Endothelial cell (in vitro differentiated cells): Measurements from ENCODE around the gene GLI3. TPM values are rescaled to one million over a fixed set of nuclear protein-coding genes. Genes with fewer than 3 reads are reported as not detected.

Experiments
- DNase-seq: peaks from one replicate; pipeline ENCODE4 v3.0.0; 2021; ENCODE audit warnings: low spot score
- H3K27ac Mint-ChIP-seq: one replicate; pipeline ENCODE4 v1.8.0; 2021; ENCODE audit warnings: mixed read lengths, inconsistent platforms; ENCODE audit not compliant: unreplicated experiment
- H3K27me3 Mint-ChIP-seq: one replicate; pipeline ENCODE4 v1.8.0; 2021; ENCODE audit warnings: mild to moderate bottlenecking, moderate library complexity, mixed read lengths, inconsistent platforms; ENCODE audit not compliant: unreplicated experiment
- H3K36me3 Mint-ChIP-seq: one replicate; pipeline ENCODE4 v1.8.0; 2021; ENCODE audit warnings: mild to moderate bottlenecking, low read depth, mixed read lengths, inconsistent platforms; ENCODE audit not compliant: unreplicated experiment
- H3K4me1 Mint-ChIP-seq: one replicate; pipeline ENCODE4 v1.8.0; 2021; ENCODE audit warnings: mild to moderate bottlenecking, mixed read lengths, inconsistent platforms; ENCODE audit not compliant: unreplicated experiment
- H3K4me3 Mint-ChIP-seq: one replicate; pipeline ENCODE4 v1.8.0; 2021; ENCODE audit warnings: mild to moderate bottlenecking, mixed read lengths, inconsistent platforms; ENCODE audit not compliant: unreplicated experiment
- H3K9me3 Mint-ChIP-seq: one replicate; pipeline ENCODE4 v1.8.0; 2021; ENCODE audit warnings: mixed read lengths, inconsistent platforms; ENCODE audit not compliant: unreplicated experiment
- total RNA-seq: library from RNA; stranded (reverse); fragmentation: NEBNext Ultra II Directional; extraction: Animal tissue kit (Norgen Biotek cat#: 25700); gene quantifications from one replicate; pipeline ENCODE4 v1.2.1, GENCODE V29; 2021; ENCODE audit not compliant: unreplicated experiment
- TF ChIP-seq, protein P1 (sequence below): fragments of 200-600 bp; sonication (generic); IDR thresholded peaks from one replicate; pipeline ENCODE4 v1.5.0; 2021; ENCODE audit warnings: antibody characterized with exemption; ENCODE audit not compliant: unreplicated experiment

GLI3 gene
- total RNA-seq, 1 donor from 2014 or later: 24.9 TPM

DNA sequence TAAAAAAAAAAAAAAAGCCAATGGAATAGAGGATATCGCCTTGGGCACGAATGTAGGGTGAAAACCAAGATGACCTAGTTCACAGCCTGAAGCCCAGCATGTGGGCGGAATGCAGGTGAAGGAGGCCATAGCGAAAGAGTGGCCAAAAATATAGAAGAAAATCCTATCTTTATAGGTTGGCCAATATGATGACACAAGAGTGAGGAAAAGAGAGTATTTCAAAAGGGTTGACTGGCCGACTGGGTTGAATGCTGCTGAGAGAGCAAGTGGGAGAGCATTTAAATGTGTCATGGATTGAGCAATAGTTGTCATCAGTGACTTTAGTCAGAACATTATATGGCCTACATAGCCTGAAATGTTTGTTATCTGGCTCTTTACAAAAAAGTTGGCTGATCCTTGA lies 17.2 kb upstream of the GLI3 start:
- no peaks in the 10 kb centered on the region for H3K36me3 Mint-ChIP-seq
- no peaks in the 10 kb centered on the region for H3K9me3 Mint-ChIP-seq
- peaks cover 1% of the 10 kb centered on the region for H3K27me3 Mint-ChIP-seq
- DNase-seq: no peak
- no peak overlapping the region for H3K27ac Mint-ChIP-seq
- TF ChIP-seq, protein P1, sequence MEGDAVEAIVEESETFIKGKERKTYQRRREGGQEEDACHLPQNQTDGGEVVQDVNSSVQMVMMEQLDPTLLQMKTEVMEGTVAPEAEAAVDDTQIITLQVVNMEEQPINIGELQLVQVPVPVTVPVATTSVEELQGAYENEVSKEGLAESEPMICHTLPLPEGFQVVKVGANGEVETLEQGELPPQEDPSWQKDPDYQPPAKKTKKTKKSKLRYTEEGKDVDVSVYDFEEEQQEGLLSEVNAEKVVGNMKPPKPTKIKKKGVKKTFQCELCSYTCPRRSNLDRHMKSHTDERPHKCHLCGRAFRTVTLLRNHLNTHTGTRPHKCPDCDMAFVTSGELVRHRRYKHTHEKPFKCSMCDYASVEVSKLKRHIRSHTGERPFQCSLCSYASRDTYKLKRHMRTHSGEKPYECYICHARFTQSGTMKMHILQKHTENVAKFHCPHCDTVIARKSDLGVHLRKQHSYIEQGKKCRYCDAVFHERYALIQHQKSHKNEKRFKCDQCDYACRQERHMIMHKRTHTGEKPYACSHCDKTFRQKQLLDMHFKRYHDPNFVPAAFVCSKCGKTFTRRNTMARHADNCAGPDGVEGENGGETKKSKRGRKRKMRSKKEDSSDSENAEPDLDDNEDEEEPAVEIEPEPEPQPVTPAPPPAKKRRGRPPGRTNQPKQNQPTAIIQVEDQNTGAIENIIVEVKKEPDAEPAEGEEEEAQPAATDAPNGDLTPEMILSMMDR: no peak
- no peak overlapping the region for H3K4me3 Mint-ChIP-seq
- no peaks in the 10 kb centered on the region for H3K4me1 Mint-ChIP-seq

DNA sequence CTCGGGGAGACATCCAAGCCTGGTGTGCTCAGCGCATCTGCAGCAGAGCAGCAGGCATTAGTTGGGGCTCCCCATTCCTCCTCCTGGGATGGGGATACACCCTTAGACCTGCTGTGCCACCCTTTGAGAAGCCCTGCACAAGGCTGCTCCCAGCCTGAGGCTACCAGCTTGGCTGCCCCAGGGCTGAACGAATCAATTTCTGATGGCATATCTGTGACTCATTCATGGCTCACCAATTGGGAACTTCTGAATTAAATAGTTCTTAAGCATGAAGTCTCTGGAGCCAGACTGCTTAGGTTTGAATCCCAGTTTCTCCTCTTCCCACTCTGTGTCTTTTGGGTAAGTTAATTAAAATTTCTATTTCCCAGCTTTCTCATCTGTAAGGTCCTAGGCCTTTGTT lies 16.3 kb upstream of the GLI3 start:
- TF ChIP-seq, protein P1: no peak
- Mint-ChIP-seq H3K27ac (no peak overlapping the region), H3K9me3 (no peaks in the 10 kb centered on the region), H3K4me3 (no peak overlapping the region), H3K36me3 (no peaks in the 10 kb centered on the region), H3K27me3 (peaks cover 1% of the 10 kb centered on the region), H3K4me1 (no peaks in the 10 kb centered on the region)
- DNase-seq: no peak

DNA sequence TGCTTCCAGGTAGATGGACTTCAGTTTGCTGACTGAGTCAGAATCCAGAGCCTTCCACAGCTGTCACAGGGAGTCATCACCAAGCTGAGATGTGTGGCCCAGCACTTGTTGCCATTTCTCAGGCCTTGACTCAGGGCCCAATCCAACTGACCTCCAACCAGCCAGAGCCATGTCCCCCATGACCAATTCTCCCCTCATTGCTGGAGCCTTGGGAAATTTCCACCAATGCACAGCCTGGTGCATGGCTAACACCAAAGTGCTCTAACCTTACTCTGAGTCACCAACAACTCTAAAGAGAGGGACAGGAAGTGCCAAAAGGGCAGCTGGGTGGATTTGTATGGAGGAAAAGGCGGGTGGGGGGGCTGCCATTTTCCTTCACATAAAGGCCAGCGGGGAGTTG lies 13.4 kb upstream of the GLI3 start:
- Mint-ChIP-seq H3K27me3 (peaks cover 1% of the 10 kb centered on the region), H3K27ac (no peak overlapping the region), H3K4me1 (no peaks in the 10 kb centered on the region), H3K36me3 (no peaks in the 10 kb centered on the region), H3K9me3 (no peaks in the 10 kb centered on the region), H3K4me3 (no peak overlapping the region)
- TF ChIP-seq, protein P1: no peak
- DNase-seq: no peak

DNA sequence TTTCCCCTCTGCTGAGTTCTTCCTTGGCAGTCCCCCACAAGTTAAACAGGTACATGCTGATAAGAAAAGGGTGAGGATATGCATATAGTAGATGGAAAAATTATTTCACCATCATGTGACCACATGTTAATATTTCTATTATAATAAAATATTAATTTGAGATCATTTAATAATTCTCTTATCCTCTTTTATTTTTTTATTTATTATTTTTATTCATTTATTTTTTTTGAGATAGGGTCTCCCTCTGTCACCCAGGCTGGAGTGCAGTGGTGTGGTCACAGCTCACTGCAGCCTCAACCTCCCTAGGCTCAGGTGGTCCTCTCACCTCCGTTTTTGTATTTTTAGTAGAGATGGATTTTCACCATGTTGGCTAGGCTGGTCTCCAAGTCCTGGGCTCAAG lies 11.6 kb upstream of the GLI3 start:
- Mint-ChIP-seq H3K27ac (no peak overlapping the region), H3K27me3 (peaks cover 1% of the 10 kb centered on the region), H3K4me3 (no peak overlapping the region), H3K36me3 (no peaks in the 10 kb centered on the region), H3K9me3 (no peaks in the 10 kb centered on the region), H3K4me1 (no peaks in the 10 kb centered on the region)
- TF ChIP-seq, protein P1: no peak
- no peak for DNase-seq

DNA sequence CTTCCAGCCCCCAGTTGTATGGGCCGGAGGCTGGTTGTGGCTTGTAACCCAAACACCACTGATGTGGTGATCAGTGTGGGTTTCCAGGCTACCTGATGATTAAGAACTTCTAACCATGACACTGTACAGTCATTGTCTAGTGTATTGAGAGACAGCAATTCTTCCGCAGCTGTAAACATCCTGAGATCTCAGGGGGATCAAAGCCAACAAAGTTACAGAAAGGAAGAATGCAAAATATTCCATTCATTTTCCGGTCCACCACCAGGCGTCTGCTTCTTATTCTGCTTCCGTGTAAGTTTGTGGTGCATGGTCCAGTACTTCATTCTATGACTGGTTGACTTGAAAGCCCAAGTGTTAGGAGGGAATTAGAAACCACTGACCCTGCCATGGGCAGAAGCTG lies 10.3 kb upstream of the GLI3 start:
- Mint-ChIP-seq H3K27ac (no peak overlapping the region), H3K4me1 (no peaks in the 10 kb centered on the region), H3K27me3 (peaks cover 1% of the 10 kb centered on the region), H3K9me3 (no peaks in the 10 kb centered on the region), H3K4me3 (no peak overlapping the region), H3K36me3 (no peaks in the 10 kb centered on the region)
- TF ChIP-seq, protein P1: no peak
- DNase-seq: no peak
